Smooth muscle cell (in vitro differentiated cells): ENCODE results near the gene CFAP20. TPM values are rescaled to one million over a fixed set of nuclear protein-coding genes. Genes with fewer than 3 reads are reported as not detected.
"Not testable (repeated sequence)": the region's sequence is repeated elsewhere in the genome, so short reads cannot be mapped to it uniquely, and the experiment has no call there.

Experiments
- DNase-seq: peaks from one replicate; lab custom pipeline; 2025; ENCODE audit not compliant: unreplicated experiment; lab: John Stamatoyannopoulos, UW
- H2AFZ ChIP-seq: fragments of 200-600 bp; sonication (generic); 2 replicates; pipeline ENCODE4 v1.6.0; 2016; ENCODE audit warnings: antibody characterized with exemption, low read depth, mild to moderate bottlenecking
- H3F3A ChIP-seq: fragments of 200-600 bp; sonication (generic); 2 replicates; pipeline ENCODE4 v1.6.0; 2017; ENCODE audit warnings: antibody characterized with exemption, low read depth
- H3K27ac ChIP-seq: fragments of 200-600 bp; sonication (generic); 2 replicates; pipeline ENCODE4 v1.5.1; 2016; ENCODE audit warnings: low read depth, mild to moderate bottlenecking
- H3K27me3 ChIP-seq: fragments of 200-600 bp; sonication (generic); 2 replicates; pipeline ENCODE4 v1.6.1; 2016; ENCODE audit warnings: low read depth, mild to moderate bottlenecking
- H3K36me3 ChIP-seq: fragments of 200-600 bp; sonication (generic); 2 replicates; pipeline ENCODE4 v1.5.1; 2016; ENCODE audit warnings: low read depth
- H3K4me1 ChIP-seq: fragments of 200-600 bp; sonication (generic); 2 replicates; pipeline ENCODE4 v1.5.1; 2016; ENCODE audit warnings: low read depth
- H3K4me2 ChIP-seq: fragments of 200-600 bp; sonication (generic); 2 replicates; pipeline ENCODE4 v1.6.0; 2016; ENCODE audit warnings: mild to moderate bottlenecking
- H3K4me3 ChIP-seq: fragments of 200-600 bp; sonication (generic); 2 replicates; pipeline ENCODE4 v1.5.1; 2016; ENCODE audit warnings: mild to moderate bottlenecking
- H3K79me2 ChIP-seq: fragments of 200-600 bp; sonication (generic); 2 replicates; pipeline ENCODE4 v1.6.0; 2016; ENCODE audit warnings: low read depth, mild to moderate bottlenecking
- H3K9ac ChIP-seq: fragments of 200-600 bp; sonication (generic); 2 replicates; pipeline ENCODE4 v1.6.0; 2016; ENCODE audit warnings: low read depth
- H3K9me3 ChIP-seq: fragments of 200-600 bp; sonication (generic); replicated peaks from 2 replicates; pipeline ENCODE4 v1.5.1; 2016; ENCODE audit warnings: low read depth
- H4K20me1 ChIP-seq: fragments of 200-600 bp; sonication (generic); 2 replicates; pipeline ENCODE4 v1.6.0; 2016; ENCODE audit warnings: low read depth
- CTCF ChIP-seq: fragments of 200-600 bp; sonication (generic); IDR thresholded peaks from 2 replicates; pipeline ENCODE4 v1.5.1; 2017; ENCODE audit warnings: borderline replicate concordance, mild to moderate bottlenecking, antibody characterized with exemption; ENCODE audit not compliant: insufficient read depth, poor library complexity, severe bottlenecking
- WGBS: methylation state at CpG from one replicate; pipeline ENCODE4 v1.1.7; 2016; ENCODE audit warnings: low lambda C conversion rate; 5-methylcytosine and 5-hydroxymethylcytosine counted together
- polyA plus RNA-seq: library from polyadenylated mRNA; unstranded; fragments of >200 nt; fragmentation: Nextera tagmentation; extraction: Ambion mirVana; gene quantifications from 2 replicates; pipeline ENCODE4 v1.2.1, GENCODE V29; 2016
- total RNA-seq: library from RNA; depleted of rRNA; stranded (reverse); fragments of >200 nt; gene quantifications from 2 replicates; pipeline ENCODE4 v1.2.3, GENCODE V29; 2014

CFAP20 gene
- total and polyA plus RNA-seq, 2 experiments from 2014 or later: 55.1 to 96.1 TPM

- WGBS: 94% methylated on average over 12 of the region's 12 CpGs
- H3F3A ChIP-seq: no peaks in the 10 kb centered on the region
- H4K20me1 ChIP-seq: no peaks in the 10 kb centered on the region
- H3K36me3 ChIP-seq: no peaks in the 10 kb centered on the region
- no peak for TF ChIP-seq CTCF
- no peak overlapping the region for H3K4me2 ChIP-seq
- no peaks in the 10 kb centered on the region for H3K9me3 ChIP-seq
- no peak overlapping the region for H3K27ac ChIP-seq
- DNase-seq: no peak
- no peak overlapping the region for H3K4me3 ChIP-seq
- H3K79me2 ChIP-seq: no peaks in the 10 kb centered on the region
- no peaks in the 10 kb centered on the region for H3K27me3 ChIP-seq
- no peak overlapping the region for H2AFZ ChIP-seq
- H3K4me1 ChIP-seq: no peaks in the 10 kb centered on the region
- no peak overlapping the region for H3K9ac ChIP-seq
Observed at GRCh38 chr16:58099097-58099955, 29.9 kb downstream of the CFAP20 start.

GRCh38 chr16:58098207-58099096 is 30.7 kb downstream of the CFAP20 start:
- H3K4me3 ChIP-seq: no peak overlapping the region
- no peak overlapping the region for H3K27ac ChIP-seq
- no peak overlapping the region for H3K9ac ChIP-seq
- no peak overlapping the region for H3K4me2 ChIP-seq
- DNase-seq: no peak
- no peaks in the 10 kb centered on the region for H3K4me1 ChIP-seq
- H3F3A ChIP-seq: no peaks in the 10 kb centered on the region
- H3K27me3 ChIP-seq: no peaks in the 10 kb centered on the region
- no peaks in the 10 kb centered on the region for H3K36me3 ChIP-seq
- no peak overlapping the region for H2AFZ ChIP-seq
- H4K20me1 ChIP-seq: no peaks in the 10 kb centered on the region
- 80% methylated on average over 12 of the region's 12 CpGs for WGBS
- TF ChIP-seq CTCF: no peak
- no peaks in the 10 kb centered on the region for H3K79me2 ChIP-seq
- H3K9me3 ChIP-seq: no peaks in the 10 kb centered on the region

- H3K9me3 ChIP-seq: no peaks in the 10 kb centered on the region
- no peak overlapping the region for H2AFZ ChIP-seq
- no peaks in the 10 kb centered on the region for H3K79me2 ChIP-seq
- no peak for DNase-seq
- no peak overlapping the region for H3K4me3 ChIP-seq
- H3K27me3 ChIP-seq: no peaks in the 10 kb centered on the region
- no peaks in the 10 kb centered on the region for H3F3A ChIP-seq
- WGBS: 86% methylated on average over 2 of the region's 2 CpGs
- H3K4me1 ChIP-seq: no peaks in the 10 kb centered on the region
- no peak overlapping the region for H3K9ac ChIP-seq
- H4K20me1 ChIP-seq: no peaks in the 10 kb centered on the region
- H3K27ac ChIP-seq: no peak overlapping the region
- H3K36me3 ChIP-seq: no peaks in the 10 kb centered on the region
- TF ChIP-seq CTCF: no peak
- H3K4me2 ChIP-seq: no peak overlapping the region
Observed at GRCh38 chr16:58096249-58096648, 32.9 kb downstream of the CFAP20 start.

- H3K27ac ChIP-seq, H3K27me3 ChIP-seq, H2AFZ ChIP-seq, H4K20me1 ChIP-seq, H3K9me3 ChIP-seq, H3F3A ChIP-seq, H3K79me2 ChIP-seq, H3K4me1 ChIP-seq, H3K4me2 ChIP-seq, H3K36me3 ChIP-seq, H3K9ac ChIP-seq, H3K4me3 ChIP-seq, DNase-seq: not testable (repeated sequence)
- WGBS: 75% methylated on average over 6 of the region's 6 CpGs
Observed at GRCh38 chr16:58095575-58095960, 33.6 kb downstream of the CFAP20 start.
